HepG2 (cell line): ENCODE data around the gene GSK3A. TPM values are rescaled to one million over a fixed set of nuclear protein-coding genes. Genes with fewer than 3 reads are reported as not detected.

ENCODE experiments used
- ADNP ChIP-seq: sonication (generic); formaldehyde crosslinking; IDR thresholded peaks from 2 replicates; pipeline ENCODE4 v1.4.0; 2020; ENCODE audit warnings: missing genetic modification reagents
- FOXK2 ChIP-seq: fragments of 450-650 bp; IDR thresholded peaks from 2 replicates; pipeline ENCODE4 v1.6.1; 2016
- HMGA1 ChIP-seq: sonication (generic); formaldehyde crosslinking; conservative IDR thresholded peaks from 2 replicates; pipeline ENCODE4 v1.4.0; 2020; ENCODE audit warnings: missing genetic modification reagents
- KLF9 ChIP-seq: IDR thresholded peaks from 2 replicates; pipeline ENCODE4 v1.6.1; 2016; ENCODE audit warnings: low read depth
- MYNN ChIP-seq: sonication (generic); formaldehyde crosslinking; IDR thresholded peaks from 2 replicates; pipeline ENCODE4 v1.4.0; 2020; ENCODE audit warnings: mild to moderate bottlenecking, low read depth, missing genetic modification reagents
- NFATC3 ChIP-seq: sonication (generic); formaldehyde crosslinking; IDR thresholded peaks from 2 replicates; pipeline ENCODE4 v1.5.1; 2020; ENCODE audit warnings: mild to moderate bottlenecking, missing genetic modification reagents
- RAD21 ChIP-seq: fragments of 450-650 bp; formaldehyde crosslinking; IDR thresholded peaks from 2 replicates; pipeline ENCODE4 v1.5.0; 2020; ENCODE audit warnings: mild to moderate bottlenecking
- REPIN1 ChIP-seq: sonication (generic); formaldehyde crosslinking; IDR thresholded peaks from 2 replicates; pipeline ENCODE4 v1.8.0; 2022; ENCODE audit warnings: missing genetic modification reagents, low read depth, mild to moderate bottlenecking, borderline replicate concordance
- SMAD1 ChIP-seq: sonication (generic); formaldehyde crosslinking; IDR thresholded peaks from 2 replicates; pipeline ENCODE4 v1.4.0; 2020; ENCODE audit warnings: missing genetic modification reagents, low read depth, mild to moderate bottlenecking, borderline replicate concordance
- SMAD3 ChIP-seq: sonication (generic); formaldehyde crosslinking; IDR thresholded peaks from 2 replicates; pipeline ENCODE4 v1.4.0; 2020; ENCODE audit warnings: missing genetic modification reagents
- SUZ12 ChIP-seq: fragments of 150-350 bp; IDR thresholded peaks from 2 replicates; pipeline ENCODE4 v1.6.1; 2014; ENCODE audit warnings: low read depth, low read length
- TBP ChIP-seq: sonication (generic); formaldehyde crosslinking; IDR thresholded peaks from 2 replicates; pipeline ENCODE4 v1.5.0; 2020; ENCODE audit warnings: missing genetic modification reagents
- TOE1 ChIP-seq: sonication (generic); formaldehyde crosslinking; IDR thresholded peaks from 2 replicates; pipeline ENCODE4 v1.4.0; 2020; ENCODE audit warnings: mild to moderate bottlenecking, missing genetic modification reagents
- ZNF180 ChIP-seq: sonication (generic); formaldehyde crosslinking; IDR thresholded peaks from 2 replicates; pipeline ENCODE4 v1.4.0; 2020; ENCODE audit warnings: low read depth, missing genetic modification reagents, borderline replicate concordance
- ZNF251 ChIP-seq: sonication (generic); formaldehyde crosslinking; IDR thresholded peaks from 2 replicates; pipeline ENCODE4 v1.9.0; 2021; ENCODE audit warnings: mild to moderate bottlenecking, missing genetic modification reagents
- ZNF354B ChIP-seq: sonication (generic); formaldehyde crosslinking; IDR thresholded peaks from 2 replicates; pipeline ENCODE4 v1.8.0; 2022; ENCODE audit warnings: mild to moderate bottlenecking, missing genetic modification reagents
- ZNF432 ChIP-seq: sonication (generic); formaldehyde crosslinking; IDR thresholded peaks from 2 replicates; pipeline ENCODE4 v1.5.0; 2020; ENCODE audit warnings: missing genetic modification reagents, mild to moderate bottlenecking, borderline replicate concordance
- ZNF496 ChIP-seq: sonication (generic); formaldehyde crosslinking; IDR thresholded peaks from 2 replicates; pipeline ENCODE4 v1.8.1; 2023; ENCODE audit warnings: mild to moderate bottlenecking, moderate library complexity, missing genetic modification reagents; ENCODE audit not compliant: insufficient replicate concordance
- ZNF564 ChIP-seq: sonication (generic); formaldehyde crosslinking; IDR thresholded peaks from 2 replicates; pipeline ENCODE4 v1.8.1; 2023; ENCODE audit warnings: mild to moderate bottlenecking, missing genetic modification reagents
- ZNF879 ChIP-seq: sonication (generic); formaldehyde crosslinking; IDR thresholded peaks from 2 replicates; pipeline ENCODE4 v1.8.1; 2023; ENCODE audit warnings: missing genetic modification reagents
- polyA plus RNA-seq, 8 experiments: library from polyadenylated mRNA; depleted of rRNA in 3 of 8; stranded (reverse) in 7 of 8; unstranded in 1 of 8; fragments of >200 nt; fragmentation: Illumina TruSeq in 4 of 8; extraction: Trizol in 4 of 8; gene quantifications; 2 replicates each; pipeline versions ENCODE4 v1.2.1 to v1.2.3, GENCODE V29; 2011 to 2016; ENCODE audit warnings: low read depth in 4 of 8, missing spikeins in 1 of 8, mixed read lengths in 1 of 8; ENCODE audit not compliant: insufficient read depth in 1 of 8
- total RNA-seq, 5 experiments: library from RNA; depleted of rRNA; stranded (reverse); fragments of >200 nt; fragmentation: Illumina TruSeq; extraction: Trizol; gene quantifications; 2 replicates each; pipeline ENCODE4 v1.2.3, GENCODE V29; 2016; ENCODE audit warnings: low read depth in 1 of 5
- TF ChIP-seq, protein P1 (sequence below): sonication (generic); formaldehyde crosslinking; IDR thresholded peaks from 2 replicates; pipeline ENCODE4 v1.4.0; 2020; ENCODE audit warnings: missing genetic modification reagents
- TF ChIP-seq, protein P2 (sequence below): sonication (generic); formaldehyde crosslinking; IDR thresholded peaks from 2 replicates; pipeline ENCODE4 v1.8.0; 2022; ENCODE audit warnings: missing genetic modification reagents, mild to moderate bottlenecking, borderline replicate concordance
- TF ChIP-seq, protein P3 (sequence below): IDR thresholded peaks from 2 replicates; pipeline ENCODE4 v1.6.1; 2016; ENCODE audit warnings: low read depth, borderline replicate concordance
- TF ChIP-seq, protein P4 (sequence below): sonication (generic); formaldehyde crosslinking; IDR thresholded peaks from 2 replicates; pipeline ENCODE4 v1.4.0; 2020; ENCODE audit warnings: missing genetic modification reagents
- TF ChIP-seq, protein P5 (sequence below): sonication (generic); formaldehyde crosslinking; IDR thresholded peaks from 2 replicates; pipeline ENCODE4 v1.4.0; 2020; ENCODE audit warnings: mild to moderate bottlenecking, missing genetic modification reagents

The GSK3A gene
- total and polyA plus RNA-seq, 2 of the 13 experiments (the other 11 are each of a cell fraction or from before 2014, with no cell fraction given), result 16.9 to 52.5 TPM

DNA sequence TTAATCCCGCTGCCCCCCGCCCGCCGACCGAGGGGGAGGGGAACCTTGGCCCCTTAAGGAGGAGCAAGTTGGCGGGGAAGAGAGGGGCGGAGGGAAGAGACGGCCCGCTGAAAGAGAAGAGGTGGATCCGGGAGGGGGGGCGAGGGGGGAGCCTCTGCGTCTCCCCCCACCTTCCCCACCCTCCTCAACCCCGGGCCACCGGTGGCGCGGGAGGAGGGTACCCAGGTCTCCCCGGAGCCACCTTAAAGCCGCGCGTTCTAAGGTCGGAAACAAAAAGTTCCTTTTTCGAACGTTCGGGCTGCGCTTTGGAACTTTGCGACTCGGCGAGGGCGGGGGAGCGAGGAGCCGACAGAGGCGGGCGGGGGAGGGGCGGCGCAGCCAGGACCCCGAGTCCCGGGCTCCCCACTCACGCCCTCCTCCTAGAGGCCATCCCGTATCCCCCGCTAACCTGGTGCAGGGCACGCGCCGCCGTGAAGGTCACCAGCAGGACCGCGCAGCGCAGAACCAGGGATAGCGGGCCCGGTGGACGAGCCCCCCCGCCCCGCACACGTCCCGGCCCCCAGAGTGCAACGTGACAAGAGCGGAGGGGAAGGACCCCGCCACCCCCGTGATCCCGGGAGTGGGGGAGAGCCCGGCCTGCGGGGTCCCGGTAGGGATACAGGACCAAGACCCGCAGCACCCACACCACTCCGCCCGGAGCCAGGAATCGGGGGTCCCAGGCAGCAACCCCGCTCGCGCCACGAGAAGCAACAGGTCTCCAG, 11.9 kb upstream of the GSK3A start (continued):
- no peak for TF ChIP-seq SMAD1 (CRISPR knock-in tag)
- TF ChIP-seq ZNF251 (CRISPR knock-in tag), result no peak
- TF ChIP-seq ZNF496 (CRISPR knock-in tag), result no peak
- TF ChIP-seq, protein P1, sequence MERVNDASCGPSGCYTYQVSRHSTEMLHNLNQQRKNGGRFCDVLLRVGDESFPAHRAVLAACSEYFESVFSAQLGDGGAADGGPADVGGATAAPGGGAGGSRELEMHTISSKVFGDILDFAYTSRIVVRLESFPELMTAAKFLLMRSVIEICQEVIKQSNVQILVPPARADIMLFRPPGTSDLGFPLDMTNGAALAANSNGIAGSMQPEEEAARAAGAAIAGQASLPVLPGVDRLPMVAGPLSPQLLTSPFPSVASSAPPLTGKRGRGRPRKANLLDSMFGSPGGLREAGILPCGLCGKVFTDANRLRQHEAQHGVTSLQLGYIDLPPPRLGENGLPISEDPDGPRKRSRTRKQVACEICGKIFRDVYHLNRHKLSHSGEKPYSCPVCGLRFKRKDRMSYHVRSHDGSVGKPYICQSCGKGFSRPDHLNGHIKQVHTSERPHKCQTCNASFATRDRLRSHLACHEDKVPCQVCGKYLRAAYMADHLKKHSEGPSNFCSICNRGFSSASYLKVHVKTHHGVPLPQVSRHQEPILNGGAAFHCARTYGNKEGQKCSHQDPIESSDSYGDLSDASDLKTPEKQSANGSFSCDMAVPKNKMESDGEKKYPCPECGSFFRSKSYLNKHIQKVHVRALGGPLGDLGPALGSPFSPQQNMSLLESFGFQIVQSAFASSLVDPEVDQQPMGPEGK (CRISPR knock-in tag), result peak; percentile 98
- TF ChIP-seq FOXK2, result no peak
- no peak for TF ChIP-seq ZNF354B (CRISPR knock-in tag)
- TF ChIP-seq REPIN1 (CRISPR knock-in tag), result no peak
- no peak for TF ChIP-seq ZNF564 (CRISPR knock-in tag)
- no peak for TF ChIP-seq NFATC3 (CRISPR knock-in tag)
- TF ChIP-seq, protein P2, sequence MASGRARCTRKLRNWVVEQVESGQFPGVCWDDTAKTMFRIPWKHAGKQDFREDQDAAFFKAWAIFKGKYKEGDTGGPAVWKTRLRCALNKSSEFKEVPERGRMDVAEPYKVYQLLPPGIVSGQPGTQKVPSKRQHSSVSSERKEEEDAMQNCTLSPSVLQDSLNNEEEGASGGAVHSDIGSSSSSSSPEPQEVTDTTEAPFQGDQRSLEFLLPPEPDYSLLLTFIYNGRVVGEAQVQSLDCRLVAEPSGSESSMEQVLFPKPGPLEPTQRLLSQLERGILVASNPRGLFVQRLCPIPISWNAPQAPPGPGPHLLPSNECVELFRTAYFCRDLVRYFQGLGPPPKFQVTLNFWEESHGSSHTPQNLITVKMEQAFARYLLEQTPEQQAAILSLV, result no peak
- TF ChIP-seq SUZ12, result no peak
- TF ChIP-seq ZNF879, result no peak
- TF ChIP-seq ADNP (CRISPR knock-in tag), result no peak
- TF ChIP-seq MYNN (CRISPR knock-in tag), result no peak
- TF ChIP-seq RAD21 (CRISPR knock-in tag), result peak; percentile 27; the same call in 1 of the 2 replicates
- TF ChIP-seq TBP (CRISPR knock-in tag), result no peak
- TF ChIP-seq, protein P3, sequence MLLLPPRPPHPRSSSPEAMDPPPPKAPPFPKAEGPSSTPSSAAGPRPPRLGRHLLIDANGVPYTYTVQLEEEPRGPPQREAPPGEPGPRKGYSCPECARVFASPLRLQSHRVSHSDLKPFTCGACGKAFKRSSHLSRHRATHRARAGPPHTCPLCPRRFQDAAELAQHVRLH (CRISPR knock-in tag), result no peak
- no peak for TF ChIP-seq KLF9
- no peak for TF ChIP-seq ZNF180 (CRISPR knock-in tag)
- no peak for TF ChIP-seq TOE1 (CRISPR knock-in tag)
- no peak for TF ChIP-seq ZNF432 (CRISPR knock-in tag)
- no peak for TF ChIP-seq SMAD3
- TF ChIP-seq, protein P4, sequence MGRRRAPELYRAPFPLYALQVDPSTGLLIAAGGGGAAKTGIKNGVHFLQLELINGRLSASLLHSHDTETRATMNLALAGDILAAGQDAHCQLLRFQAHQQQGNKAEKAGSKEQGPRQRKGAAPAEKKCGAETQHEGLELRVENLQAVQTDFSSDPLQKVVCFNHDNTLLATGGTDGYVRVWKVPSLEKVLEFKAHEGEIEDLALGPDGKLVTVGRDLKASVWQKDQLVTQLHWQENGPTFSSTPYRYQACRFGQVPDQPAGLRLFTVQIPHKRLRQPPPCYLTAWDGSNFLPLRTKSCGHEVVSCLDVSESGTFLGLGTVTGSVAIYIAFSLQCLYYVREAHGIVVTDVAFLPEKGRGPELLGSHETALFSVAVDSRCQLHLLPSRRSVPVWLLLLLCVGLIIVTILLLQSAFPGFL (CRISPR knock-in tag), result no peak
- TF ChIP-seq HMGA1 (CRISPR knock-in tag), result no peak
- TF ChIP-seq, protein P5, sequence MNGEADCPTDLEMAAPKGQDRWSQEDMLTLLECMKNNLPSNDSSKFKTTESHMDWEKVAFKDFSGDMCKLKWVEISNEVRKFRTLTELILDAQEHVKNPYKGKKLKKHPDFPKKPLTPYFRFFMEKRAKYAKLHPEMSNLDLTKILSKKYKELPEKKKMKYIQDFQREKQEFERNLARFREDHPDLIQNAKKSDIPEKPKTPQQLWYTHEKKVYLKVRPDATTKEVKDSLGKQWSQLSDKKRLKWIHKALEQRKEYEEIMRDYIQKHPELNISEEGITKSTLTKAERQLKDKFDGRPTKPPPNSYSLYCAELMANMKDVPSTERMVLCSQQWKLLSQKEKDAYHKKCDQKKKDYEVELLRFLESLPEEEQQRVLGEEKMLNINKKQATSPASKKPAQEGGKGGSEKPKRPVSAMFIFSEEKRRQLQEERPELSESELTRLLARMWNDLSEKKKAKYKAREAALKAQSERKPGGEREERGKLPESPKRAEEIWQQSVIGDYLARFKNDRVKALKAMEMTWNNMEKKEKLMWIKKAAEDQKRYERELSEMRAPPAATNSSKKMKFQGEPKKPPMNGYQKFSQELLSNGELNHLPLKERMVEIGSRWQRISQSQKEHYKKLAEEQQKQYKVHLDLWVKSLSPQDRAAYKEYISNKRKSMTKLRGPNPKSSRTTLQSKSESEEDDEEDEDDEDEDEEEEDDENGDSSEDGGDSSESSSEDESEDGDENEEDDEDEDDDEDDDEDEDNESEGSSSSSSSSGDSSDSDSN (CRISPR knock-in tag), result peak; percentile 47; the same call in 1 of the 2 replicates
